ENCODE measurements around the gene ZNF287.
"Not testable (repeated sequence)": the region's sequence is repeated elsewhere in the genome, so short reads cannot be mapped to it uniquely, and the experiment has no call there.

ZNF287 gene

DNA sequence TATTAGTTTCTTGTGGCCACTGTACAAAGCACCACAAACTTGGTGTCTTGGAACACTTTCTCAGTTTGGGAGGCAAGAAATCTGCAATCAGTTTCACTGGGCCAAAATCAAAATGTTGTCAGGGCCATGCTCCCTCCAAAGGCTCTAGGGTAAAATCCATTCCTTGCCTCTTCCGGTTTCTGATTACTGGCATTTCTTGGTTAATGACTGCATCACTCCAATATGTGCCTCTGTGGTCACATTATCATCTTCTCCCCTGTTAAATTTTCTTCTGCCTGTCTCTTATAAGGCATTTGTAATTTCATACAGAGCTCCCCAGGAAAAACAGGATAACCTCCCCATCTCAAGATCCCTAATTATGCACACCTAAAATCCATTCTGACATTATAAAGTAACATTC, 34.8 kb downstream of the ZNF287 start:
- no peak for TF ChIP-seq ZFX (IDR thresholded peaks at IDR 0.05; ENCODE audit: borderline replicate concordance)
- TF ChIP-seq, protein P1, sequence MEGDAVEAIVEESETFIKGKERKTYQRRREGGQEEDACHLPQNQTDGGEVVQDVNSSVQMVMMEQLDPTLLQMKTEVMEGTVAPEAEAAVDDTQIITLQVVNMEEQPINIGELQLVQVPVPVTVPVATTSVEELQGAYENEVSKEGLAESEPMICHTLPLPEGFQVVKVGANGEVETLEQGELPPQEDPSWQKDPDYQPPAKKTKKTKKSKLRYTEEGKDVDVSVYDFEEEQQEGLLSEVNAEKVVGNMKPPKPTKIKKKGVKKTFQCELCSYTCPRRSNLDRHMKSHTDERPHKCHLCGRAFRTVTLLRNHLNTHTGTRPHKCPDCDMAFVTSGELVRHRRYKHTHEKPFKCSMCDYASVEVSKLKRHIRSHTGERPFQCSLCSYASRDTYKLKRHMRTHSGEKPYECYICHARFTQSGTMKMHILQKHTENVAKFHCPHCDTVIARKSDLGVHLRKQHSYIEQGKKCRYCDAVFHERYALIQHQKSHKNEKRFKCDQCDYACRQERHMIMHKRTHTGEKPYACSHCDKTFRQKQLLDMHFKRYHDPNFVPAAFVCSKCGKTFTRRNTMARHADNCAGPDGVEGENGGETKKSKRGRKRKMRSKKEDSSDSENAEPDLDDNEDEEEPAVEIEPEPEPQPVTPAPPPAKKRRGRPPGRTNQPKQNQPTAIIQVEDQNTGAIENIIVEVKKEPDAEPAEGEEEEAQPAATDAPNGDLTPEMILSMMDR (IDR thresholded peaks at IDR 0.05), result no peak
- no peak overlapping the region for H3K27ac ChIP-seq

DNA sequence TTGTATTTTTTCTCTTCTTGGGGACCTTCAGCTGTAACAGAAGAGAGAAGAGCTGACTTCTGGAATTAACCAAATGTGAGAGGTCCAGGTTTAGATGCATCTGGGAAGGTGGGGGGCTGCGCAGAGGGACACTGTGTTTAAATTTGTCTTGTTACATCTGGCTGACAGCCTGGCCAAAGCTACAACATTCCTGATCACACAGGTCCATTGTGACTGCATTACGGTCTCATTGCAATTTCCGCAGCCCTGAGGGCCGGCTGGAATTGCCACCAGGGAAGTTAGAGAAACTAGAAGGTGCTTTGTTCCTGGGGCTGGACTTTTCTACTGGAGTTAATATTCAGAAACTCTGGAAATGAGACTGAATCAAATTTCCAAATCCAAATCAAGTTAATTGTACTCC, 39.1 kb downstream of the ZNF287 start:
- TF ChIP-seq, protein P1 (IDR thresholded peaks at IDR 0.05), result no peak
- TF ChIP-seq ZFX (IDR thresholded peaks at IDR 0.05; ENCODE audit: borderline replicate concordance), result no peak
- H3K27ac ChIP-seq, result no peak overlapping the region

DNA sequence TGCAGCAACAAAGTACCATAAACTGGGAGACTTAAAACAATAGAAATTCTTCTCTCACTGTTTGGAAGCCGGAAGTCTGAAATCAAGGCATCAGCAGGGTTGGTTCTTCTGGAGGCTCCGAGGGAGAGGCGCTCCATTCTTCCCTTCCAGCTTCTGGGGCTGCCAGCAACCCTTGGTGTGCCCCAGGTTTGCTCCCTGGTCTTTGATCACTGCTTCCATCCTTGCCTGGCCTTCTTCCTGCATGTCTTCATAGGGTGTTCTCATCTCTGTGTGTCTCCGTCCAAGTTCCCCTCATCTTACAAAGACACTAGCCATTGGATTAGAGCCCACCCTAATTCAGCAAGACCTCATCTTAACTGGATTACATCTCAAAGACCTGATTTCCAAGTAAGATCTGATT, 41.7 kb downstream of the ZNF287 start:
- H3K27ac ChIP-seq, result no peak overlapping the region
- TF ChIP-seq, protein P1 (IDR thresholded peaks at IDR 0.05), result no peak
- no peak for TF ChIP-seq ZFX (IDR thresholded peaks at IDR 0.05; ENCODE audit: borderline replicate concordance)

DNA sequence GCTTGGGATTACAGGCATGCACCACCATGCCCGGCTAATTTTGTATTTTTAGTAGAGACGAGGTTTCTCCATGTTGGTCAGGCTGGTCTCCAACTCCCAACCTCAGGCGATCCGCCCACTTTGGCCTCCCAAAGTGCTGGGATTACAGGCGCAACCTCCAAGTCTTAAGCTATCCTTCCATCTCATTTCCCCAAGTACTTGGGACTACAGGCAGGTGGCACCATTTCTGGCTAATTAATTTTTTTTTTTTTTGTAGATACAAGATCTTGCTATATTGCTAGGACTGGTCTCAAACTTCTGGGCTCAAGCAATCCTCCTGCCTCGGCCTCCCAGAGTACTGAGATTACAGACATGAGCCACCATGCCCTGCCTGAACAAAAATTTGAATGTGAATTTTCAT, 43.4 kb downstream of the ZNF287 start:
- TF ChIP-seq, protein P1 (IDR thresholded peaks at IDR 0.05), result 0 out of 2 replicates have a peak, but pooled peaks have one; percentile 10
- not testable (repeated sequence) for H3K27ac ChIP-seq

DNA sequence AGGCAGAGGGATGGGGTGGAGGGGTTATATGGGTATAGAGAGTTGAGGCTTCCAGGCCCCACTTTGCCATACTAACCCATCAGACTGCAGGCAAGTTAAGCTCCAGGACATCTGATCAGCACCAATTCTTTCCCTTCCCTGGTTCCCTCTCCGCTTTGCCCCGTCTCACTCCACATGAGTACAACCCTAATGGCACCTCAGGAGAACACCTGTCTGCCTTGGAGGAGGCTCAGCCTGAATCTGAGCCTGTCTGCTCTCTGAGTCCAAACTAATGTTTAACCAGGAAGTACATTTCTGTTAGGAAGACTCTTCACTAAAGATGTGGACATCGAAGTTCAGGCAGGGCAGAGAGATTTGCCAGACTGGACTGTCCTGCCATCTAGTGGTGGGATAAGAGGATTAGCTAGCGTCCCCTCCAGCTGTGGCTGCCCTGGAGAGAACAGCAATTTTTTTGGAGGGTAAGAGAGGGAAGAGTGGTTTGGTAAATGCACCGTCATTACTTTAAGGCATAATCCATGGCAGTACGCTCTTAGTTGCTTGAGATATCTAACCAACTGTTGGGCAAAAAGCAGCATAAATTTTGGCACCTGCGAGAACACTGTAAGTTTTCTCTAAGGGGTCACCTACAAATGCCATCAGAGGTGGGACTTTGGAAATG, 47.8 kb downstream of the ZNF287 start:
- TF ChIP-seq, protein P1 (IDR thresholded peaks at IDR 0.05), result peak; percentile 92
- TF ChIP-seq ZFX (IDR thresholded peaks at IDR 0.05; ENCODE audit: borderline replicate concordance), result no peak
- H3K27ac ChIP-seq, result no peak overlapping the region

DNA sequence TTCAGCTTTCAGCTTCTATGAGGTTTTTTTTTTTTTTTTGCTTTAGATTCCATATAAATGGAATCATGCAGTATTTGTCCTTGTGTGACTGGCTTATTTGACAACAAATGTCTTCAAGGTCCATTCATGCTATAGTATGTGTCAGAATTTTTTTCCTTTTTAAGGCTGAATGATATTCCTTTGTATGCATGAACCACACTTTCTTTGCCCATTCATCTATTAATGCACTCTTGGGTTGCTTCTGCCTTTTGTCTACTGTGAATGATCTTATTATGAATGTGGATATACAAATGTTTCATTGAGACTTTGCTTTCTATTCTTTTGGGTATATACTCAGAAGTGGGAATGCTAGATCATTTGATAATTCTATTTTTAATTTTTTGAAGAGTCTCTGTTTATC, 50.0 kb downstream of the ZNF287 start:
- TF ChIP-seq ZFX (IDR thresholded peaks at IDR 0.05; ENCODE audit: borderline replicate concordance), result no peak
- TF ChIP-seq, protein P1 (IDR thresholded peaks at IDR 0.05), result no peak
- H3K27ac ChIP-seq, result no peak overlapping the region

DNA sequence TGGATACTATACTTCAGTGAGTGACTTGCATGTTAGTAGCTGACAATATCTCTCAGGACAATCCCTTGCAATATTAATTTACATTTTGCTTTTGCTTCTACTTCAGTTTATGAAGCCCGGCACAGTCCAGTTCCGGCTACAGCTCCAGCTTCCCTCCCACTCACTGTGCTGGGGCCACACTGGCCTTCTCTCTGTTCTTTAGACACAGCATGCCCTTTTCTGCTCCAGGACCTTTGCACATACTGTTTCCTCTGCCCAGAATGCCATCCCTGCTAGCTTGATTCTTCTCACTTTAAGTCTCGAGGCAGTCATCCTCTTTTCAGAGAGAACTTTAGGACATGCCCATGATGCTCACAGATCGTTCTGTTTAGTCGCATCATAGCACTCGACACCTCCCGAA, 51.5 kb downstream of the ZNF287 start:
- TF ChIP-seq, protein P1 (IDR thresholded peaks at IDR 0.05), result no peak
- TF ChIP-seq ZFX (IDR thresholded peaks at IDR 0.05; ENCODE audit: borderline replicate concordance), result no peak

More for the DNA sequence above, 51.5 kb downstream of the ZNF287 start:
- no peak overlapping the region for H3K27ac ChIP-seq
